ENCODE data around the gene OGFOD3.

The OGFOD3 gene

GRCh38 chr17:82446124-82446523 is 27.7 kb upstream of the OGFOD3 start:
- DNase-seq, result no peak

- DNase-seq, result no peak
Measured at GRCh38 chr17:82445542-82445941, 27.2 kb upstream of the OGFOD3 start.

- DNase-seq, result peak; percentile 71
Measured at GRCh38 chr17:82444941-82445521, 26.6 kb upstream of the OGFOD3 start.

GRCh38 chr17:82444284-82444893 is 26.0 kb upstream of the OGFOD3 start:
- no peak for DNase-seq

GRCh38 chr17:82443465-82444283 is 25.3 kb upstream of the OGFOD3 start:
- DNase-seq, result no peak

GRCh38 chr17:82442643-82443464 is 24.5 kb upstream of the OGFOD3 start:
- DNase-seq, result no peak

- DNase-seq, result no peak
Measured at GRCh38 chr17:82441691-82442487, 23.5 kb upstream of the OGFOD3 start.

- no peak for DNase-seq
Measured at GRCh38 chr17:82440991-82441627, 22.7 kb upstream of the OGFOD3 start.

GRCh38 chr17:82440469-82440981 is 22.1 kb upstream of the OGFOD3 start:
- no peak for DNase-seq

GRCh38 chr17:82439829-82440365 is 21.5 kb upstream of the OGFOD3 start:
- no peak for DNase-seq

- no peak for DNase-seq
Measured at GRCh38 chr17:82439194-82439828, 20.9 kb upstream of the OGFOD3 start.

- DNase-seq, result no peak
Measured at GRCh38 chr17:82438401-82439193, 20.2 kb upstream of the OGFOD3 start.

- no peak for DNase-seq
Measured at GRCh38 chr17:82437325-82437668, 18.9 kb upstream of the OGFOD3 start.

- no peak for DNase-seq
Measured at GRCh38 chr17:82436601-82437324, 18.4 kb upstream of the OGFOD3 start.

GRCh38 chr17:82435601-82436583 is 17.5 kb upstream of the OGFOD3 start:
- DNase-seq, result no peak

GRCh38 chr17:82435103-82435502 is 16.7 kb upstream of the OGFOD3 start:
- no peak for DNase-seq

- DNase-seq, result no peak
Measured at GRCh38 chr17:82434216-82434565, 15.8 kb upstream of the OGFOD3 start.

GRCh38 chr17:82433560-82434215 is 15.3 kb upstream of the OGFOD3 start:
- DNase-seq, result no peak
